ENCODE measurements around the gene NFYC.
A peak's percentile ranks its signal among the peaks of the same experiment; 100 is the strongest.
"Not testable (repeated sequence)": the region's sequence is repeated elsewhere in the genome, so short reads cannot be mapped to it uniquely, and the experiment has no call there.

The NFYC gene

GRCh38 chr1:40664167-40664537, 27.4 kb upstream of the NFYC start:
- DNase-seq = no peak

GRCh38 chr1:40664791-40665190, 26.7 kb upstream of the NFYC start:
- DNase-seq = no peak

GRCh38 chr1:40665335-40666171, 26.0 kb upstream of the NFYC start, which contains the start of gene RIMS3:
TSS of gene RIMS3 (minus strand) at chr1:40665682. CDS start at chr1:40641925, 23,757 bp downstream.
- DNase-seq = peak; percentile 50

GRCh38 chr1:40668769-40669525, 22.6 kb upstream of the NFYC start:
- peak; percentile 47 for DNase-seq

GRCh38 chr1:40673452-40673851, 18.1 kb upstream of the NFYC start:
- no peak for DNase-seq

- no peak for DNase-seq
Observed at GRCh38 chr1:40676501-40676900, 15.0 kb upstream of the NFYC start.

GRCh38 chr1:40679165-40679953, 12.1 kb upstream of the NFYC start:
- DNase-seq = no peak

GRCh38 chr1:40684669-40685068, 6.8 kb upstream of the NFYC start:
- DNase-seq = no peak

- DNase-seq = no peak
Observed at GRCh38 chr1:40687059-40687458, 4.4 kb upstream of the NFYC start.

GRCh38 chr1:40687661-40688060, 3.8 kb upstream of the NFYC start:
- DNase-seq = no peak

GRCh38 chr1:40689737-40690136, 1.8 kb upstream of the NFYC start:
- DNase-seq = no peak

GRCh38 chr1:40690771-40691537, 550 bp upstream of the NFYC start:
- no peak for DNase-seq

- no peak for DNase-seq
Observed at GRCh38 chr1:40692429-40692895, 958 bp downstream of the NFYC start.

- DNase-seq = no peak
Observed at GRCh38 chr1:40693425-40693824, 1.9 kb downstream of the NFYC start.

GRCh38 chr1:40694353-40694874, 2.9 kb downstream of the NFYC start:
- no peak for DNase-seq

GRCh38 chr1:40696294-40696693, 4.8 kb downstream of the NFYC start:
- no peak for DNase-seq

GRCh38 chr1:40697436-40697835, 5.9 kb downstream of the NFYC start:
- DNase-seq = no peak

- DNase-seq = no peak
Observed at GRCh38 chr1:40699787-40700186, 8.3 kb downstream of the NFYC start.

- no peak for DNase-seq
Observed at GRCh38 chr1:40701684-40702083, 10.2 kb downstream of the NFYC start.

- DNase-seq = not testable (repeated sequence)
Observed at GRCh38 chr1:40702810-40703209, 11.3 kb downstream of the NFYC start.

- DNase-seq = no peak
Observed at GRCh38 chr1:40703316-40703715, 11.8 kb downstream of the NFYC start.
